Bladder microvascular endothelial cell (primary cell): ENCODE data around the gene ZMAT2. TPM values are rescaled to one million over a fixed set of nuclear protein-coding genes. Genes with fewer than 3 reads are reported as not detected.

Experiments used
- total RNA-seq: library from RNA; depleted of rRNA; stranded (reverse); fragments of >200 nt; gene quantifications from 2 replicates; pipeline ENCODE4 v1.2.3, GENCODE V29; 2014

ZMAT2 gene, protein sequence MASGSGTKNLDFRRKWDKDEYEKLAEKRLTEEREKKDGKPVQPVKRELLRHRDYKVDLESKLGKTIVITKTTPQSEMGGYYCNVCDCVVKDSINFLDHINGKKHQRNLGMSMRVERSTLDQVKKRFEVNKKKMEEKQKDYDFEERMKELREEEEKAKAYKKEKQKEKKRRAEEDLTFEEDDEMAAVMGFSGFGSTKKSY
- total RNA-seq: 37.2 and 58.8 TPM in 2 replicates

DNA sequence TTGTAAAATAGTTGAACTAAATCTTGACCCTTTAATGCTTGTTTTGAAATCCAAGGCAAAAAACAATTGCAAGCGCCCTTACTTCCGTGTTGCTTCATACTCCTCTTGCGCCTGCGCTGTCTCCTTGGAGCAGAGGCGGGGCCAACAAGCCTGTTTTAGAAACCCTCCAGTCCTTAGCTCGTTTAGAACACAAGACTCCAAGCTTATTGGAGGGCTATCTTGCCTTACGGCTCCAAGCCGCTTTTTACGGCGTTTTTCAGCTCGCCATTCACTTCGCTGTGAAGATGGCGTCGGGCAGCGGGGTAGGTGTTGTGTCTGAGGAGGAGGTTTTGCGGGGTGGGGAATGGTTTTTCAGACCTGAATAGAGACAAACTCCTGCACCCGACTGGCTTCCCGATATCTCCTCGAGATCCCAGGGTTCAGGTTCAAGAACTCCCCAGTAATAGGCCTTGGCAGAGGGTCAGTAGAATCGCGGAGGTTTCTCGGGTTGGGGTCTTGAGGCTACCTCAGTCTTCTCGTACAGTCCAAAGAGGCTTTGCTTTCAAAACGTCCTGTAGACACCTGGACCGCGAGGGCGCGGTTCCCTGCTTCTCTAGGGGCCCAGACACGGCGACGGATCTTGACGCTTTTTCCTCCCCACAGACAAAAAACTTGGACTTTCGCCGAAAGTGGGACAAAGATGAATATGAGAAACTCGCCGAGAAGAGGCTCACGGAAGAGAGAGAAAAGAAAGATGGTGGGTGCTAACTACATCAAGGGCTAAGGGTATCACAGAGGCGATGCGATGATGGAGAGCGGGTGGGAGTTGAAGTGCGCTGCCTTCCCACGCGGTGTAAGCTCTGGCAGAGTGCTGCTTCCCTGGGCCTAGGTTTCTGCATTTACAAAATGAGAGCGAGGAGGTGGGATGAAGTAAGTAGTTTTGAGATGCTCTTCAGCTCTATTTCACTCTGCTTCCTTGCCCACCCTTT, at the start of gene ZMAT2:
TSS of gene ZMAT2 (plus strand) at position 271 of the 968 bp plus-strand sequence. CDS start at position 285, 14 bp downstream.

DNA sequence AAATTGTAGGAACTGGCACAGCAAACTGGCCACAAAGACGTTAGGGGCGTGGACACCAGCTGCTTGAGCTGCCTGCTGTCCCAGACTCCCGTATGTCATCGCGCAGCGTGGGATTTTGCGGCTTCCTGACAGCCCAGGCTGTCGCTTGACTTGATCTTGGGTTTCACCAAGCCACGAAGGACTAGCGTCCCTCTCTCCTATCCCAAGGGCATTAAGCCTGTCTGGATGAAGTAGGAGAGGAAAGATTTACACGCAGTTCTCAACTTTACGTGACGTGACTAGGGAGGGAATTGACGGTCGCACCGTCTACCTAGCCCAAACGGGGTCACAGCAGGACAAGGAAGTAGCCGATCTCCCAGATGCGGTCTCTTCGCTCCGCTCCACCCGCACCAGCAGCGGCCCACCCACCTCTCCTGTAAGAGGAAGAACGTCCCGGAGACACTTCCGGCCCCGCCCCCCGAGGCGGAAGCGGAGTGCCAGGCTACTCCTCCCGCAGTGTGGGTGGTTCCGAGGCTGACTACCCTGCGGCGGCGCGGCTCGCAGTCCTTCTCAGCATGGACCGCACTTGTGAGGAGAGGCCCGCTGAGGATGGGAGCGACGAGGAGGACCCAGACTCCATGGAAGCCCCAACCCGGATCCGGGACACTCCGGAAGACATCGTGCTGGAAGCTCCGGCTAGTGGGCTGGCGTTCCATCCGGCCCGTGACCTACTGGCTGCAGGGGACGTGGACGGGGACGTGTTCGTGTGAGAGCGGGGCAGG, 35.7 kb upstream of the ZMAT2 start, which contains the start of gene WDR55:
TSS of gene WDR55 (plus strand) at position 546 of the 761 bp plus-strand sequence. CDS start at position 555, 9 bp downstream.

DNA sequence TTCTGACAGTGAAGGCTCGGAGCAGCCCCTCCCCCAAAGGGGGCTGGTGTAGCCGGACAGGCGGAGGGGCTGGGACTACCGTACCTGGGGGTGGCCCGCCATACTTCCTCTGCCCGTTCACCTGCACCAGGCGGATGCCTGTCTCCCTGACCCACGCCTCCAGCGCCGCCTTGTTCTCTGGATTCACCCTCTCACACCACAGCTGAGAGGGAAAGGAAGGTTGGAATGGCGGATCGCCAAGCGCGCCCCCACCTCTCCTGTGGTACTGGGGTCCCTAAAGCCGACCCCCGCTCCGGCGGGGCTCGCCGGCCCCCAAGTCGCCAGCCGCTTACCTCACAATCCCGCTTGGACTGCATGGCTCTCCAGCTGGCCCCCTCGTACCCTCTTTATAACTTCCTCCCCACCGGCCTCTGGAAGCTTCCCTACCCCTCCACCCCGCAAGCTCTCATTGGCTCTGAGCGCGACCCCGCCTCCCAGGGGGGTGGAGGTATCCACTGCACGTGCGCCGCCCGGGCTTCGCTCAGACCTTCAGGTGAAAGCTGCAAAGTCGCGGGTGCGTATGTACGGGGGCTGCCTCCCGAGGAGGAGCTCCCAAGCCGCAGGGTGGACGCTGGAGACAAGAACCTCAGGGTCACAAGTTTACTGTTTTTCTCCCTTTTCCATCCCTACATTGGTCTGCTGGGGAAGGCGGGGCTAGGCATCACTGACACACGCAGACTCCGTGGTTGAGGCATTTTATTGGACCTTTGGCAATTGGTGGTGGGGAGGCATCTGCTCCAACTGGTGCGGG, 26.9 kb upstream of the ZMAT2 start, which contains the start of gene DND1:
TSS of gene DND1 (minus strand) at position 390 of the 790 bp plus-strand sequence. CDS start at position 356, 34 bp downstream.

DNA sequence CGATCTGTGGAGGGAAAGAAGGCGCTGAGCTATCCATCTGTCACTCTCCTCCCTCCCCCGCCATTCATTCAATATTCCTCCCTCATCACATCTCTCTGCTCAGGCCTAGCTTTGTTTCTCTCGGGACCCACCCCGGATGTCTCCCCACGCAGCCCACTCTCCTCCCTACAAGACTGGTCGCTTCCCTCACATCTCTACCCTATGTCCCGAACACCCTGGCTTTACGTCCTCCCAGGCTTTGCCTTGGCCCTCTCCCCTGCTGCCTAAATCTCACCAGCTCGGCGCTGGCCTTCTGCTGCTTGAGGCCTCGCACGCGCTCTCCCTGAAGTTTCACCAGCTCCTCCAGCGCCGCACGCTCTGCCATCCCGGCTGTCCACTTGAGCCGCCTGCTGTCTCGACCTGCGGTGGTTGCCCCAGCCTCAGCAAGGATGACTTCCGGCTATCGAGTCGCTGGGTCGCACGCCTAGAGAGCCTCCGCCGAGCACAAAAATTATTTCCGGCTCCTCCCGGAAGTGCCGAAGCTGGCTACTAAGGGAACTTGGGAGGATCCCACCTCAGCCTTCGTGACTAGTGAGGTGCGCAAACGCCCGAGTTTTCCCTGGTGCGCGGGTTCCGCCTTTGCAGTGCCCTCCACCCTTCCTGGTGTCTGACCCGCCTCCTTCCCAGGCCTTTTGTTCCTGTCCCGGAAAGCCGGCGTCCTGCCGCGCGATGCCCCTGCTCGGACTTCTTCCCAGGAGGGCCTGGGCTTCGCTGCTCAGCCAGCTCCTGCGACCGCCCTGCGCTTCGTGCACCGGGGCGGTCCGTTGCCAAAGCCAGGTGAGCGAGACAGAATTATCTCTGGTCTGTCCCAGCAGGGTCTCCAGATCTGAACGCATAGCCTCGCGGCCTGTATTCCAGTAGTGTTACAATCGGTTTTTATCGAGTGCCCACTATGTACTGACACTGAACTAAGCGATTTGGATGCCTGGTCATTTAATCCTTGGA, 9.0 kb upstream of the ZMAT2 start, which contains the start of the genes HARS1 and HARS2:
TSS of gene HARS1 (minus strand) at position 430 of the 984 bp plus-strand sequence. CDS start at position 364, 66 bp downstream.
TSS of gene HARS2 (plus strand) at position 515 of the 984 bp plus-strand sequence. CDS start at position 709, 194 bp downstream.

Other genes starting within 250 kb of the ZMAT2 start
- 0.44 and 1.6 TPM in 2 replicates for gene EIF4EBP3, start 152.8 kb upstream of the ZMAT2 start, total RNA-seq
- 15.4 and 17.1 TPM in 2 replicates for gene SRA1, start 143.0 kb upstream of the ZMAT2 start, total RNA-seq
- gene APBB3, start 135.8 kb upstream of the ZMAT2 start, total RNA-seq: 5.0 and 16.0 TPM in 2 replicates
- 11.3 and 45.3 TPM in 2 replicates for gene SLC35A4, start 135.6 kb upstream of the ZMAT2 start, total RNA-seq
- 3.2 TPM in 1 of 2 replicates, not detected in the other for gene CD14, start 67.3 kb upstream of the ZMAT2 start, total RNA-seq
- 15.4 and 19.7 TPM in 2 replicates for gene TMCO6, start 61.0 kb upstream of the ZMAT2 start, total RNA-seq
- 42.2 and 64.1 TPM in 2 replicates for gene NDUFA2, start 52.8 kb upstream of the ZMAT2 start, total RNA-seq
- gene IK, start 52.6 kb upstream of the ZMAT2 start, total RNA-seq: 75.0 and 111 TPM in 2 replicates
- 30.4 and 34.9 TPM in 2 replicates for gene WDR55, start 35.5 kb upstream of the ZMAT2 start, total RNA-seq
- gene DND1, start 26.9 kb upstream of the ZMAT2 start, total RNA-seq: 0.38 and 0.49 TPM in 2 replicates
- gene HARS1, start 9.1 kb upstream of the ZMAT2 start, total RNA-seq: 60.2 and 70.4 TPM in 2 replicates
- 24.1 and 36.4 TPM in 2 replicates for gene HARS2, start 9.0 kb upstream of the ZMAT2 start, total RNA-seq
- gene PCDHA1, start 85.7 kb downstream of the ZMAT2 start, total RNA-seq: 0.13 TPM in 1 of 2 replicates, not detected in the other
- gene PCDHA2, start 94.4 kb downstream of the ZMAT2 start, total RNA-seq: 0.06 TPM in 1 of 2 replicates, not detected in the other
- gene PCDHA3, start 100.6 kb downstream of the ZMAT2 start, total RNA-seq: under 0.01 and 0.19 TPM in 2 replicates
- gene PCDHA4, start 106.6 kb downstream of the ZMAT2 start, total RNA-seq: under 0.01 and 0.19 TPM in 2 replicates
- gene PCDHA5, start 121.2 kb downstream of the ZMAT2 start, total RNA-seq: under 0.01 TPM in 1 of 2 replicates, not detected in the other
- gene PCDHA6, start 127.5 kb downstream of the ZMAT2 start, total RNA-seq: 0.13 and 0.16 TPM in 2 replicates
- under 0.01 and 0.06 TPM in 2 replicates for gene PCDHA7, start 133.8 kb downstream of the ZMAT2 start, total RNA-seq
- gene PCDHA8, start 140.7 kb downstream of the ZMAT2 start, total RNA-seq: 0.13 TPM in 1 of 2 replicates, not detected in the other
- 0.06 TPM in 1 of 2 replicates, not detected in the other for gene PCDHA9, start 147.9 kb downstream of the ZMAT2 start, total RNA-seq
- gene PCDHA10, start 155.4 kb downstream of the ZMAT2 start, total RNA-seq: under 0.01 and 0.13 TPM in 2 replicates
- gene PCDHA11, start 168.5 kb downstream of the ZMAT2 start, total RNA-seq: under 0.01 and 0.13 TPM in 2 replicates
- under 0.01 TPM in 1 of 2 replicates, not detected in the other for gene PCDHA12, start 174.9 kb downstream of the ZMAT2 start, total RNA-seq
- not detected in 2 replicates for gene PCDHA13, start 181.7 kb downstream of the ZMAT2 start, total RNA-seq
- gene PCDHAC1, start 225.9 kb downstream of the ZMAT2 start, total RNA-seq: 0.06 TPM in 1 of 2 replicates, not detected in the other